Ascending aorta (tissue), 2 donors: ENCODE results near the gene NELL2. TPM values are rescaled to one million over a fixed set of nuclear protein-coding genes. Genes with fewer than 3 reads are reported as not detected.

Experiments used
- DNase-seq, 2 donors: peaks; one replicate each; pipeline ENCODE4 v3.0.0-alpha.2; 2019; ENCODE audit warnings: low spot score in 2 of 2
- H3K27ac ChIP-seq, 2 donors: fragments of 200-600 bp; sonication (generic); one replicate each; pipeline ENCODE4 v1.5.1; 2016 to 2017; ENCODE audit warnings: mild to moderate bottlenecking in 1 of 2
- H3K27me3 ChIP-seq: fragments of 200-600 bp; sonication (generic); one replicate; pipeline ENCODE4 v1.5.1; 2017
- H3K36me3 ChIP-seq, 2 donors: fragments of 200-600 bp; sonication (generic); one replicate each; pipeline ENCODE4 v1.5.1; 2016
- H3K4me1 ChIP-seq, 2 donors: fragments of 200-600 bp; sonication (generic); one replicate each; pipeline ENCODE4 v1.5.1; 2016 to 2017; ENCODE audit warnings: mild to moderate bottlenecking in 1 of 2
- H3K4me3 ChIP-seq, 2 donors: fragments of 200-600 bp; sonication (generic); one replicate each; pipeline ENCODE4 v1.5.1; 2016 to 2017; ENCODE audit warnings: mild to moderate bottlenecking in 1 of 2
- H3K9me3 ChIP-seq, 2 donors: fragments of 200-600 bp; sonication (generic); one replicate each; pipeline ENCODE4 v1.5.1; 2016
- intact Hi-C: fragments of 100-400 bp; cut with DNase I; formaldehyde crosslinking; loops from one replicate; pipeline ENCODE4 v1.15.1; 2023
- total RNA-seq: library from RNA; depleted of rRNA; stranded (reverse); fragments of >200 nt; gene quantifications from one replicate; pipeline ENCODE4 v1.1.0, GENCODE V29; 2016
- TF ChIP-seq, protein P1 (sequence below), 3 experiments: fragments of 200-600 bp in 2 of 3; fragments of 450-650 bp in 1 of 3; sonication (generic) in 2 of 3; IDR thresholded peaks; one replicate each; pipeline ENCODE4 v1.5.1; 2016 to 2019; ENCODE audit warnings: antibody characterized with exemption in 3 of 3, mild to moderate bottlenecking in 1 of 3, moderate library complexity in 1 of 3

Gene NELL2
- total RNA-seq, 1 donor from 2014 or later: not detected

DNA sequence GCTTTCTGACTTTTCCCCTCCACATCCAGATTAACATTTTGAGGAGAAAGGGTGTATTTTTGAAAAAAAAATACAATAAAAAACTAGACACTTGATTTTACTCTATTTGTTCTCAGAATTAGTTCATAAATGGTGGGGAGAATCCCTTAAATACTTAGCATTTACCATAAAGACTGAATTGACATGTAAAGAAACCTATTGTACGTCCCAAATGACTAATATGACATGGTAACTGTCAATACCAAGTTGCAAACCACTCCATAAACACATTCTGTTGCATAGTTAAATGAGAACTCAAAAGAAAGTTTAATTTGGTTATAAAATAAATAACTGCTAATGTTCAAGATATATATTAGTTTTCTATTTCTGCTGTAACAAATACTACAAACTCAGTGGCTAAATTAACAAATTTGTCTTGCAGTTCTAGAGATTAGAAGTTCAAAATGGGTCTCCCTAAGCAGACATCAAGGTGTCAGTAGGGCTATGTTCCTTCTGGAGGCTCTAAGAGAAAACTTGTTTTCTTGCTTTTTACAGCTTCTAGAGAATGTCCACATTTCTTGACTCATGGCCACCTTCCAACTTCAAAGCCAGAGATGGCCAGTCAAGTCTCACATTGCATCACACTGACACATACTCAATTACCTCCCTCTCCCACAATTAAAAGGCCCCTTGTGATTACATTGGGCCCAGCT lies 16.0 kb downstream of the NELL2 start:
- TF ChIP-seq, protein P1, sequence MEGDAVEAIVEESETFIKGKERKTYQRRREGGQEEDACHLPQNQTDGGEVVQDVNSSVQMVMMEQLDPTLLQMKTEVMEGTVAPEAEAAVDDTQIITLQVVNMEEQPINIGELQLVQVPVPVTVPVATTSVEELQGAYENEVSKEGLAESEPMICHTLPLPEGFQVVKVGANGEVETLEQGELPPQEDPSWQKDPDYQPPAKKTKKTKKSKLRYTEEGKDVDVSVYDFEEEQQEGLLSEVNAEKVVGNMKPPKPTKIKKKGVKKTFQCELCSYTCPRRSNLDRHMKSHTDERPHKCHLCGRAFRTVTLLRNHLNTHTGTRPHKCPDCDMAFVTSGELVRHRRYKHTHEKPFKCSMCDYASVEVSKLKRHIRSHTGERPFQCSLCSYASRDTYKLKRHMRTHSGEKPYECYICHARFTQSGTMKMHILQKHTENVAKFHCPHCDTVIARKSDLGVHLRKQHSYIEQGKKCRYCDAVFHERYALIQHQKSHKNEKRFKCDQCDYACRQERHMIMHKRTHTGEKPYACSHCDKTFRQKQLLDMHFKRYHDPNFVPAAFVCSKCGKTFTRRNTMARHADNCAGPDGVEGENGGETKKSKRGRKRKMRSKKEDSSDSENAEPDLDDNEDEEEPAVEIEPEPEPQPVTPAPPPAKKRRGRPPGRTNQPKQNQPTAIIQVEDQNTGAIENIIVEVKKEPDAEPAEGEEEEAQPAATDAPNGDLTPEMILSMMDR (IDR thresholded peaks at IDR 0.05): no peak
- DNase-seq: no peak
- Histone ChIP-seq H3K36me3 (no peaks in the 10 kb centered on the region), H3K4me3 (no peak overlapping the region), H3K27ac (no peak overlapping the region), H3K9me3 (peaks cover 0 to 5% of the 10 kb centered on the region in 2 donors), H3K27me3 (no peaks in the 10 kb centered on the region), H3K4me1 (no peaks in the 10 kb centered on the region)
- intact Hi-C loops: no loop called here

DNA sequence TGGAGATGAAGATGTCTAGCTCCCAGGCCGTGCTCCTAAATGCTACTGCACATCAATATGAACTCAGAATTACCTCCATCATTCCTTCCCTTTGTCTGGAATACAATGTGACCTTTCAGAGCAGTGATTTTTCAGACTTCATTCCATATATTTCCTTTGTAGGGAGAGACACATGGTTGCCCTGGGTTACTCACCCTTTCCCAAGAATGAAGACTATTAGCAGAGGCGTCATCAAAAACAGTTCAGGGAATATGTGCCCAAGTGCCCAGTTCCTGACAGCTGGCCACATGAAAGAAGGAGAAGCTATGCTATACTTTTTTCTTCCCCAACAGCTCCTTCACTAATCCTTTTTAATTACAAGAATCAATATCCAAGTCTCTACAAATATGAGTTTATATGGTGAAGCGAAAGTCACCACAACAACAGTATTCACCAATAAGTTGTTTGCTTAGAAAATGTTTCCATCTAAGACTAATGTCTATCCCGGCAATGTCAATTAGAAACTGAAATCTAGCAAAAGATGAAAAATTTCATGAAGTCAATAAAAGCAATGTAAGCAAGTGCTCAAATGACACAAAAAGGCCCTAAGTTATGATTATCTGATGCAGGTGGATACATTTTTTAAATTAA lies 17.8 kb downstream of the NELL2 start:
- Histone ChIP-seq H3K27ac (no peak overlapping the region), H3K4me3 (no peak overlapping the region), H3K27me3 (no peaks in the 10 kb centered on the region), H3K4me1 (no peaks in the 10 kb centered on the region), H3K36me3 (no peaks in the 10 kb centered on the region), H3K9me3 (peaks cover 0 to 5% of the 10 kb centered on the region in 2 donors)
- no peak for DNase-seq
- TF ChIP-seq, protein P1 (IDR thresholded peaks at IDR 0.05): no peak
- intact Hi-C loops: no loop called here

DNA sequence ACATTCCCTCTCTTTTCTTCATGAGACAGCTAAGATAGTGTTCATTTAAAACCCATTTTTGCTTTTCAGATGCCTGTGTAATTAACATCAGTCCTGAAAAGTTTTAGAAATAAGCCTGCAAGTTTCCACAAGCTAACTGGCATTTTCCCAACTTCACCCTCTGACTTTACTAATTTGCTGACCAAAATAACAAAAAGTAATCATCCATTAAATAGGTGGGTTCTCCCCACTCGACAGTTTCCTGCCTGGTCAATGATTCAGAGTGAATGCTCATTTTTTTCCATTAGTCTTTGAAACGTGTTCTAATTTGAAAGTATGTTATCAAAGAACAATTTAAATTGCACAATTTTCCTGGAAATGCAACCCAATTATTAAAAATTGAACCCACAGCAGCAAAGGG lies 23.6 kb downstream of the NELL2 start:
- Histone ChIP-seq H3K36me3 (no peaks in the 10 kb centered on the region), H3K27me3 (no peaks in the 10 kb centered on the region), H3K4me3 (no peak overlapping the region), H3K4me1 (no peaks in the 10 kb centered on the region), H3K27ac (no peak overlapping the region), H3K9me3 (no peaks in the 10 kb centered on the region)
- DNase-seq: no peak
- intact Hi-C loops: no loop called here
- TF ChIP-seq, protein P1 (IDR thresholded peaks at IDR 0.05): no peak

DNA sequence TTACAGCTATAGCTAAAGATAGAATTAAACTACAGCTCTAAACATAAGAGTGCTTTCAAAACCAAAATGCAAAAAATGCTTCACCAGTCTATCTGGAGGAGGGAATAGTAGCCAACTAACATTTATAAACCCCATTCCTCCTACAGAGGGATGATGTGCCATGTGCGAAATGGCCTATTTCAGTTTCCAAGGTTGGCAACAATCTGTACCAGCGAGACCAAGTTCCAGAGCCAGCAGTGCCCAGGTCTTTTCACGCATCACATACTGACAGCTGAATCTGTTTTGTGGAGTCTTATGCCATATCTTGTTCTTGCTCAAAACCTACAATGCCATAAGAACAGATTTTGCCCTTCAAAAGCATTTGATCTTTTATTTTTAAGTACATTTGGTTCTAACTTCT lies 24.5 kb downstream of the NELL2 start:
- intact Hi-C loops: no loop called here
- TF ChIP-seq, protein P1 (IDR thresholded peaks at IDR 0.05): no peak
- no peak overlapping the region for H3K27ac ChIP-seq

DNA sequence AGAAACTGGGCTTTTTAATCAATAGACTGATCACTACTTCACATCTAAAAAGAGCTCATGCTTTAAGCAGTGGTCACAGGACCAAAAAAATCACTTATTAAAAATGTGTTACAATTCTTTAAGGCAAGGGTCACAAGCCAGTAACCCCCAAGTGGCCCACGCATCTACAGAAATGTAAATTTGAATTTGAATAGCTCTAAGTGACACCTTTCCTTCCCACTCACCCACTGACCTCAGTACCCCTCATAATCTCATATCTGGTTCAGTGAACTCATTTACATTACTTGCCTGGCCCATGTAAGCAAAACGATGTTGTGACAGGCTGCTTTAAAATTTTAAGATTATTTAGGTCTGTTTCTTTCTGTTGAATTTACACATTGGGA lies 27.4 kb downstream of the NELL2 start:
- no peak overlapping the region for H3K27ac ChIP-seq

More for the DNA sequence above, 24.5 kb downstream of the NELL2 start:
- DNase-seq: no peak
- peaks cover 0 to 2% of the 10 kb centered on the region in 2 donors for H3K4me1 ChIP-seq
- no peaks in the 10 kb centered on the region for H3K36me3 ChIP-seq
- H3K4me3 ChIP-seq: no peak overlapping the region
- H3K9me3 ChIP-seq: no peaks in the 10 kb centered on the region
- H3K27me3 ChIP-seq: no peaks in the 10 kb centered on the region

More for the DNA sequence above, 27.4 kb downstream of the NELL2 start:
- Histone ChIP-seq H3K4me3 (no peak overlapping the region), H3K27me3 (no peaks in the 10 kb centered on the region), H3K4me1 (peaks cover 0 to 2% of the 10 kb centered on the region in 2 donors), H3K9me3 (no peaks in the 10 kb centered on the region), H3K36me3 (no peaks in the 10 kb centered on the region)
- no peak for DNase-seq
- intact Hi-C loops: no loop called here
- TF ChIP-seq, protein P1 (IDR thresholded peaks at IDR 0.05): no peak
